ENCODE data around the gene PSD.

Gene PSD

DNA sequence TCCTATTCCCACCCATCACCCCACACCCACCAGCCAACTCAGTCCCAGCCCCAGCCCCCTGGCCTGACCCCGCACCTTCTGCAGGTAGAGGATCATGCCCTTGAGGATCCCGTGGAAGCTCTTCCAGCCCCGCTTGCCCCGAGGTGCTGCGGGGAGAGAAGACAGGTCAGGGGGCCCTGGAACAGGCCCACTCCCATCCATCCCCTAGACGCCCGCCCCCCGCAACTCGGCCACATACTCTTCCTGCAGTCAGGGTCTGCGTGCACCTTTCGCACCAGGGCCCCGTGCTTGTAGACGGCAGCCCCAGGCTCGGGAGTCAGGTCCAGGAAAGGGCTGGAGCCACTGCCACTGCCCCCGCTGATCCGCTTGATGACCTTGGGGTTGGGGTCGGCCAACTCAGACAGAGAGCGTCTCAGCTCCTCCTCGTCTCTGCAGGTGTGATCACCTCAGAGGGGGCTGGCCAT lies 13.4 kb downstream of the PSD start:
- peaks cover 28% of the 10 kb centered on the region for H3K27me3 ChIP-seq (ENCODE audit: insufficient read depth, poor library complexity, severe bottlenecking)
- DNase-seq (ENCODE audit: low read depth in 1 of 2, low spot score in 1 of 2): no peak
- no peak overlapping the region for H3K27ac ChIP-seq (replicated peaks)
- TF ChIP-seq GABPA (IDR thresholded peaks at IDR 0.05; ENCODE audit: low read depth): no peak
- no peak overlapping the region for H3K4me3 ChIP-seq (replicated peaks; ENCODE audit: insufficient read depth, low read length)

DNA sequence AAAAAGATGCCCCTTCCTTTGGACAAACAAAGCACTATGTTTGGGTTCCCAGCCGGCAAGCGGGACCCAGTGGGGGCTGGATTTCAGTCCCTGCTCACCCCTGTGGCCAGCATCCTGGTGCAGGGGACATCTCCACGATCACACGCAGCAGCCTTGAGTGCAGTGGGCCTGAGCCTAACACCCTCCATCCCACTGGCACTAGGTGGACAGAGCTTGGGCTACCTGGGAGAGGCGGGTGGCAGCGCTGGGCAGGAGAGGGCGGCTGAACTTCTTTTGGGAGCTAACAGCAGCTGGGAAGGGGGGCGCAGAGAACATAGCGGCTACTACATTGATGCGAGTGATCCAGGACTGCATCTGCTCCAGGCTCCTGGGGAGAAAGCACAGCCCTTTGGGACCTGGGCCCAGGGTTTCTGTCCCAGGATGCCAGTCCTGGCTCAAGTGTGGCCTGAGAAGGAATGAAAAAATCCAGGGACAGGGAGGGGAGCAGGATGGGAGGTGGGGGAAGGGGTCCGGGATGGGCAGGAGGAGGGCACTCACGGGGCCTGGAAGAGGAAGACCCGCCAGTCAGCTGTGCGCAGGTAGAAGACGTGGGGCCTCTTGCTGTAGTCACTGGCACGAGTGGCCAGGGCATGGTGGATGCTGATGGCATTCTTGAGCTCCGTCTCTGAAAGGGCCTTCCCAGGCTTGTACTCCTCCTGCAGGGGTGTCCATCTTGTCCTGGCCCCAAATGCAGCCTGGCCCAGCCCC lies 14.1 kb downstream of the PSD start:
- Histone ChIP-seq H3K27me3 (ENCODE audit: insufficient read depth, poor library complexity, severe bottlenecking) (peaks cover 22% of the 10 kb centered on the region), H3K27ac (replicated peaks) (no peak overlapping the region), H3K4me3 (replicated peaks; ENCODE audit: insufficient read depth, low read length) (no peak overlapping the region)
- TF ChIP-seq POLR2AphosphoS5 (IDR thresholded peaks at IDR 0.05; ENCODE audit: low read depth) (no peak), GABPA (IDR thresholded peaks at IDR 0.05; ENCODE audit: low read depth) (no peak), SPI1 (IDR thresholded peaks at IDR 0.05; ENCODE audit: borderline replicate concordance, low read depth) (no peak)
- TF ChIP-seq, protein P1, sequence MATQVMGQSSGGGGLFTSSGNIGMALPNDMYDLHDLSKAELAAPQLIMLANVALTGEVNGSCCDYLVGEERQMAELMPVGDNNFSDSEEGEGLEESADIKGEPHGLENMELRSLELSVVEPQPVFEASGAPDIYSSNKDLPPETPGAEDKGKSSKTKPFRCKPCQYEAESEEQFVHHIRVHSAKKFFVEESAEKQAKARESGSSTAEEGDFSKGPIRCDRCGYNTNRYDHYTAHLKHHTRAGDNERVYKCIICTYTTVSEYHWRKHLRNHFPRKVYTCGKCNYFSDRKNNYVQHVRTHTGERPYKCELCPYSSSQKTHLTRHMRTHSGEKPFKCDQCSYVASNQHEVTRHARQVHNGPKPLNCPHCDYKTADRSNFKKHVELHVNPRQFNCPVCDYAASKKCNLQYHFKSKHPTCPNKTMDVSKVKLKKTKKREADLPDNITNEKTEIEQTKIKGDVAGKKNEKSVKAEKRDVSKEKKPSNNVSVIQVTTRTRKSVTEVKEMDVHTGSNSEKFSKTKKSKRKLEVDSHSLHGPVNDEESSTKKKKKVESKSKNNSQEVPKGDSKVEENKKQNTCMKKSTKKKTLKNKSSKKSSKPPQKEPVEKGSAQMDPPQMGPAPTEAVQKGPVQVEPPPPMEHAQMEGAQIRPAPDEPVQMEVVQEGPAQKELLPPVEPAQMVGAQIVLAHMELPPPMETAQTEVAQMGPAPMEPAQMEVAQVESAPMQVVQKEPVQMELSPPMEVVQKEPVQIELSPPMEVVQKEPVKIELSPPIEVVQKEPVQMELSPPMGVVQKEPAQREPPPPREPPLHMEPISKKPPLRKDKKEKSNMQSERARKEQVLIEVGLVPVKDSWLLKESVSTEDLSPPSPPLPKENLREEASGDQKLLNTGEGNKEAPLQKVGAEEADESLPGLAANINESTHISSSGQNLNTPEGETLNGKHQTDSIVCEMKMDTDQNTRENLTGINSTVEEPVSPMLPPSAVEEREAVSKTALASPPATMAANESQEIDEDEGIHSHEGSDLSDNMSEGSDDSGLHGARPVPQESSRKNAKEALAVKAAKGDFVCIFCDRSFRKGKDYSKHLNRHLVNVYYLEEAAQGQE (IDR thresholded peaks at IDR 0.05; ENCODE audit: insufficient replicate concordance, low read depth): no peak
- TF ChIP-seq, protein P2, sequence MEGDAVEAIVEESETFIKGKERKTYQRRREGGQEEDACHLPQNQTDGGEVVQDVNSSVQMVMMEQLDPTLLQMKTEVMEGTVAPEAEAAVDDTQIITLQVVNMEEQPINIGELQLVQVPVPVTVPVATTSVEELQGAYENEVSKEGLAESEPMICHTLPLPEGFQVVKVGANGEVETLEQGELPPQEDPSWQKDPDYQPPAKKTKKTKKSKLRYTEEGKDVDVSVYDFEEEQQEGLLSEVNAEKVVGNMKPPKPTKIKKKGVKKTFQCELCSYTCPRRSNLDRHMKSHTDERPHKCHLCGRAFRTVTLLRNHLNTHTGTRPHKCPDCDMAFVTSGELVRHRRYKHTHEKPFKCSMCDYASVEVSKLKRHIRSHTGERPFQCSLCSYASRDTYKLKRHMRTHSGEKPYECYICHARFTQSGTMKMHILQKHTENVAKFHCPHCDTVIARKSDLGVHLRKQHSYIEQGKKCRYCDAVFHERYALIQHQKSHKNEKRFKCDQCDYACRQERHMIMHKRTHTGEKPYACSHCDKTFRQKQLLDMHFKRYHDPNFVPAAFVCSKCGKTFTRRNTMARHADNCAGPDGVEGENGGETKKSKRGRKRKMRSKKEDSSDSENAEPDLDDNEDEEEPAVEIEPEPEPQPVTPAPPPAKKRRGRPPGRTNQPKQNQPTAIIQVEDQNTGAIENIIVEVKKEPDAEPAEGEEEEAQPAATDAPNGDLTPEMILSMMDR (IDR thresholded peaks at IDR 0.05; ENCODE audit: insufficient read depth, low read length): no peak
- no peak for DNase-seq (ENCODE audit: low read depth in 1 of 2, low spot score in 1 of 2)

DNA sequence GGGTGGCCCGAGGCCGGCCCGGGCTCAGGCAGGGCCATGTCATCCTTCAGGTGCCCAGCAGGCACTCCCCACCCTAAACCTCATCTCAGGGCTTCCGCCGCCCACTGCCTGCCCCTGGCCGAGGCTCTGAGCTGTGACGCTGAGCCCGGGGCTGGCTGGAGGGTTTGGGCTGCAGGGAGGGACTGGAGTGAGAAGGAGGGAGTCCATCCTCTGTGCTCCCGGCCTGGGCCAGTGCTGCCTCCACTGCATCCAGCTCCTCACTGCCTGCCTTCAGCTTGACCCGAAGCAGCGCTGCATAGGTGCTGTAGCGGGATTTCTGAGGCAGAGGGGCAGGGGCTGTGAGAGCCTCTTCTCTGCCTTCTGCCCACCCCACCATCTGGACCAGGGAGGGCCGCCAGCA lies 15.5 kb downstream of the PSD start:
- Histone ChIP-seq H3K4me3 (replicated peaks; ENCODE audit: insufficient read depth, low read length) (no peak overlapping the region), H3K27me3 (ENCODE audit: insufficient read depth, poor library complexity, severe bottlenecking) (peaks cover 10% of the 10 kb centered on the region), H3K27ac (replicated peaks) (no peak overlapping the region)
- DNase-seq (ENCODE audit: low read depth in 1 of 2, low spot score in 1 of 2): no peak
- TF ChIP-seq, protein P1 (IDR thresholded peaks at IDR 0.05; ENCODE audit: insufficient replicate concordance, low read depth): no peak
- no peak for TF ChIP-seq SPI1 (IDR thresholded peaks at IDR 0.05; ENCODE audit: borderline replicate concordance, low read depth)
- no peak for TF ChIP-seq GABPA (IDR thresholded peaks at IDR 0.05; ENCODE audit: low read depth)
- no peak for TF ChIP-seq POLR2AphosphoS5 (IDR thresholded peaks at IDR 0.05; ENCODE audit: low read depth)
- TF ChIP-seq, protein P2 (IDR thresholded peaks at IDR 0.05; ENCODE audit: insufficient read depth, low read length): no peak

DNA sequence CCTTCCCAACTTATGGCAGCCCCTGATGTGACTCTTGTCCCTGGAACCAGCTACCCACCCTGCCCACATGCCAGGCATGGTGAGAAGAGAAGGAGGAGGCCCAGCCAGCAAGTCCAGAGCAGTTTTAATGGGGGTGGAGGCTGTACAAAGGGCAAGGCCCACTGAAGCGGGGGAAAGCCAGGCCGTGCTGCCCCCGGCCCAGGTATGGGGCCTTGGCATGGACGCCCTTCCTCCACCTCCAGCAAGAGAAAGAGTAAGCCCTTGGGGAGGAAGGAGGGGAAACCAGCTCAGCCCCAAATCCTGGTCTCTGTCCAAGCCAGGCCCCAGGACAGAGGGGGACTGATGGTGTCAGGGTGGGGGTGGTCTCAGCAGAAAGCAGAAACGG lies 16.1 kb downstream of the PSD start:
- Histone ChIP-seq H3K27me3 (ENCODE audit: insufficient read depth, poor library complexity, severe bottlenecking) (peaks cover 4% of the 10 kb centered on the region), H3K27ac (replicated peaks) (no peak overlapping the region), H3K4me3 (replicated peaks; ENCODE audit: insufficient read depth, low read length) (no peak overlapping the region)
- TF ChIP-seq POLR2AphosphoS5 (IDR thresholded peaks at IDR 0.05; ENCODE audit: low read depth) (no peak), SPI1 (IDR thresholded peaks at IDR 0.05; ENCODE audit: borderline replicate concordance, low read depth) (no peak)
- TF ChIP-seq, protein P2 (IDR thresholded peaks at IDR 0.05; ENCODE audit: insufficient read depth, low read length): no peak
- DNase-seq (ENCODE audit: low read depth in 1 of 2, low spot score in 1 of 2): no peak
